HG02973 (cell line): Measurements from ENCODE around the gene GET4.

ENCODE experiments used
- ATAC-seq: cut with Tn5 transposase; IDR thresholded peaks from one replicate; pipeline ENCODE4 v1.9.1; 2021; ENCODE audit warnings: moderate library complexity; ENCODE audit not compliant: unreplicated experiment

The GET4 gene

GRCh38 chr7:945147-945555 is 68.8 kb downstream of the GET4 start:
- ATAC-seq = no peak

GRCh38 chr7:945556-946255 is 69.4 kb downstream of the GET4 start:
- ATAC-seq = no peak
